Measurements from ENCODE around the gene DUSP9. TPM values are rescaled to one million over a fixed set of nuclear protein-coding genes. Genes with fewer than 3 reads are reported as not detected.

Gene DUSP9
- polyA plus RNA-seq, 4 donors: 53.6 to 63.9 (median 57.1) TPM

DNA sequence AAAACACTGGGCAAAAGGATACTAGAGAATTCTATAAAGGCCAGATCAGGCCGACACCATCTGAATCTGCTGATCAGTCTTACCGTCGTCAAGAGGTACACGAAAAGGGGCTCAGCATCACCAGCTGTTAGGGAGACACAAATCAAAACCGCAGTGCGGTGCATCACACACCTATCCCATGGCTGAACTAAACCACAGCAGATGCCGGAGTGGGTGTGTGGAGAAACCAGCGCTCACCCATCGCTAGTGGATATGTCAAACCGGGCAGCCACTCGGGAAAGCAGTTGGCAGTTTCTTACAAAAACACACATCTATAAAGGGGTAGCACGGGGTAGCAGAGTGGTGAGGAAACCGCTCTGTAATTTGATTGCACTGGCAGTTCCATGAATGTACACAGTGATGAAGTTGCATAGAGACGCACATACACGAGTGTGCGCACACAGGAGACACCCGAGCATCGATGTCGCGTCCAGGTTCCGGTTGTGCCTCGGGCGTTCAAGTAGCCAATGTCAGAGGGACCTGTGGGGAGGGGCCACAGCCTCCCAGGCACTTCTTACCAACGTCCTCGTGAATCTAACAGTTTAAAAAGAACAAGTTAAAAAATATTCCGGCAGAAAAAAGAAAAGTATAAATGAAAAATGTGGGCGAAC, 24.9 kb upstream of the DUSP9 start:
- no peak for DNase-seq (ENCODE audit: low read depth in 4 of 4, low spot score in 2 of 4)

DNA sequence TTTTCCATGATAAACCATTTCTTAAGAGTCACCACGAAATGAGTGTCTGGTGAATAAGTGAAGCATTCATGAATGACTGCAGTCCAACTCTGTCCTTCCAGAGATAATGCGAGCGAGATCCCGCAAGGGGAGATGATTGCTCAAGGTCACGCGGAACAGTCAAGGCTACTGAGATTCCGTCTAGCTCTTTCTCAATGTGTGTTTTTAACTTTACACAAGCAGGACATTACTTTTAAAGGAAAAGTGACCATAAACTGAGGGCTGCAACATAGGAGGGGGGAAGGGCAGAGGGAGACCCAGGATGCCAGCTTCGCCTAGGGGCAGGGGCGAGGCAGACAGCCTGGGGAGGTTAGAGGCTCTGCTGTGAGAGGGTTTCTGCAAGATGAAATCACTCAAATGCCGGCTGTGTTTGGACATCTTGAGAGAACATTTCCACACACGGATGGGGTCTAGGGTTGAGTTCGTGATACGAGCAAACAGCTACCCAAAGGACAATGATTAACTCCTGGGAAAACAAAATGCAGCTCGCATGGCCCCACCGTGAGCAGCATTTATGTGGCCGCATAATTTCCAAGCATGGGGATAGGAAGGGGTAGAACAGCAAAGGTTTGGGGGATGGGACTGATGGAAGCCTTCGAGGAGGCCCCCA, 24.2 kb upstream of the DUSP9 start:
- DNase-seq (ENCODE audit: low read depth in 4 of 4, low spot score in 2 of 4): no peak

DNA sequence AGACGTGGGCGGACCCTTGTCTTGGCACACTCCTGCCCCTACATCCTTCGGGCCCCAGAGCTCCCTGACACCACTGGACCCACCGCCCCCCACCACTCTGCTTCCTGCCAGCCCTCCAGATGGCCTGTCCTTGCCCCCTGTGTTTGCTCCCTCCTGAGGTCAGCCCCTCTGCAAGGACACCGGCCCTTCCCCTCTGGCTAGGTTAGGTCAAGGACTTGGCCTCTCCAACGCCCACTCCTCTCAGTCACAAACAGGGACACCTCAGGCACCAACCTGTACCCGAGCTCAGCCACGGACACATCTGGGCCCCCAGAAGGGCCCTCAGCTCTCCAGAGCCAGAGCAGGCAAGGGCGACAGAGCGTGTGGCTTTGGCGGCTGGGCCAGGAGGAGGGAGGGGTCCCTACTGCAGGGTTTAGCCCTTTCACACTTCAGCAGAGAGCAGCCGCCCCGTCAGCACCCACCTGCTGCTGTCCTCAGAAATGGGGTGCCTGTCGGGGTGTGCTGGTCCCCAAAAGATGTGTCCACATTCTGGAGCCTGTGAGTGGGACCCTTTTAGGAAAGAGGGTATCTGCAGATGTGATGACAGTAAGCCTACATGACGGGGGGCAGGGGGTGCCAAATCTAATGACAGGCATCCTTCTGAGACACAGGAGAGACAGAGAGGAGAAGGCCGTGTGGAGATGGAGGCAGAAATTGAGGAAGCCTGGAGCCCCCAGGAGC, 23.5 kb upstream of the DUSP9 start:
- DNase-seq (ENCODE audit: low read depth in 4 of 4, low spot score in 2 of 4): no peak

GRCh38 chrX:153624196-153625091, 22.6 kb upstream of the DUSP9 start:
- DNase-seq (ENCODE audit: low read depth in 4 of 4, low spot score in 2 of 4): no peak

DNA sequence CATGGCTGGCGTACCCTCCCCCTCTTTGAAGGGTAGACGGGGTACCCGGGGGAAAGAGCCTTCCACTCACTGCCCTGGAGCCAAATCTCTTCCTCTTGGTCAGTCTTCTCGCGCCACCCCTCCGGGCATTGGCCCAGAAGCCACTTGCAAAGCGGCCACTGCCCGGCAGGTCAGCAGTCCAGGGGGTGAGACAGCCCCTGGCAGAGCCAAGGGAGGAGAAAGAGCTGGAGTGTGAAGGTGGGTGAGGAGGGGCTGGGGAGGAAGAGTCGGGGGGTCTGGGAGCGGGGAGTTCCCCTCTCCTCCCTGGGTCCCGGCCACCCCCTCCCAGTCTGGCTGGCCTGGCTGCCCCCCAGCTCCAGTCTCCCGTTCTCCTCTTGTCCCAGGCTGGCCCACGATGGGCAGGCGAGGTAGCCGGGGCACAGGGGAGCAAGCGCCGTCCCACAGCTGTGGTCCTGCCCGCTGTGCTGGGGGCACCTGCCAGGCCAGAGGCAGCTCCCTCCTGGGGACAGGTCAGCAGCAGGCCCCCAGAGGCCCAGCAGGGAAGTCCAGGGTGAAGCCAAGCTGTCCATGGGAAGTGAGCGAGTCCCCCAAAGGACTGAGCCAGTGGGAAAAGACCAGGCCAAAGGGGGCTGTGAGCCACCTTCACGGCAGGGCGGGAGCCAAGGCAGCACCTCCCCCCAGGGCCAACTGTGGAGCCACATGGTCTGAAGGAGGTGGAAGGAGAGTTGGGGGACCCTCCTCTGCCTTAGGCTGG, 21.6 kb upstream of the DUSP9 start:
- no peak for DNase-seq (ENCODE audit: low read depth in 4 of 4, low spot score in 2 of 4)

DNA sequence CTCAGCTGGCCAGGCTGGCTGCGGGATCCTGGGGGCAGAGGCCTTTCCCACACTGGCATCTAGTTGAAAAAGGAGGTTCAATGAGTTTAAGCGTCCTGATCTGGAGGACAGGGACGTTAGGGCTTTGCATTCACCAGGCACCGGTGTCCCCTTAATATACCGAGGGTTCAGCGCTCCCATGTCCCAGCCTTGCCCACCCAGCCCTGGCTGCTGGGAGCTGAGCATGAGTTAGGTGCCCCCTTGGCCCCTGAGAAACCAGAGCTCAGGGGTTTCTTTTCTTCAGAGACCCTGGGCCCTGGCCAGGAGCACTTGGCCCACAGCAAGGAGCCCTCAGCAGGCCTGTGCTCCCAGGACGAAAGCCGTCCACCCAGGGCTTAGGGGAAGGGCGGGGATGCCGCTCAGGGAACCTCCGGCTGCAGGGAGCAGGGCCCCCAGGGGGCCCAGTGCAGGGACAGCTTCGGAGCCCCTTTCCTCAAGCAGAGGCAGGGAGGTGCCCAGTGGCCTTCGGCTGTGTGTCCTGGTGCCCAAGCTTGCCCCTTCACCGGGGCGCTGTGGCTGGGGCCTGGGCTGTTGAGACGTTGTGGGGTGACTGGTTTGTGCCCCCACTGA, 20.9 kb upstream of the DUSP9 start:
- no peak for DNase-seq (ENCODE audit: low read depth in 4 of 4, low spot score in 2 of 4)

GRCh38 chrX:153626863-153627674, 19.9 kb upstream of the DUSP9 start:
- no peak for DNase-seq (ENCODE audit: low read depth in 4 of 4, low spot score in 2 of 4)

GRCh38 chrX:153627675-153628111, 19.3 kb upstream of the DUSP9 start:
- no peak for DNase-seq (ENCODE audit: low read depth in 4 of 4, low spot score in 2 of 4)

DNA sequence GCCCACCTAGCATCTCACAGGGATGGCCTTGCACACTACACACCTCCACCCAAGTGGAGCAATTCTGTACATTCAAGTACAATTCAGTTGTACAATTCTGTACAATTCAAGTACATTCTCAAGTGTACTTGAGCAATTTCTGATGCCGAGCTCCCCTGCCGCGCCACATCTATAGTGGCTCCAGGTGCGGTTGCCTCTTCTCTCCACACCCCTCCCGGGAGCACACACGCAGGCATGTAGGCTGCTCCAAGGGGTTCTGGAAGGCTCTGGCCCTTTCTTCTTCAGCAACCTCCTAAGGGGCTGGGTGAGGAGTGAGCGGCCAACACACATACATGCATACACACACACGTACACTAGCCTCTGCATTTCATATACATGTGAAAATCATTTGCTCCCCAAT, 18.9 kb upstream of the DUSP9 start:
- no peak for DNase-seq (ENCODE audit: low read depth in 4 of 4, low spot score in 2 of 4)

GRCh38 chrX:153628665-153629064, 18.3 kb upstream of the DUSP9 start:
- DNase-seq (ENCODE audit: low read depth in 4 of 4, low spot score in 2 of 4): no peak

- no peak for DNase-seq (ENCODE audit: low read depth in 4 of 4, low spot score in 2 of 4)
Measured at GRCh38 chrX:153631346-153631745, 15.7 kb upstream of the DUSP9 start.

DNA sequence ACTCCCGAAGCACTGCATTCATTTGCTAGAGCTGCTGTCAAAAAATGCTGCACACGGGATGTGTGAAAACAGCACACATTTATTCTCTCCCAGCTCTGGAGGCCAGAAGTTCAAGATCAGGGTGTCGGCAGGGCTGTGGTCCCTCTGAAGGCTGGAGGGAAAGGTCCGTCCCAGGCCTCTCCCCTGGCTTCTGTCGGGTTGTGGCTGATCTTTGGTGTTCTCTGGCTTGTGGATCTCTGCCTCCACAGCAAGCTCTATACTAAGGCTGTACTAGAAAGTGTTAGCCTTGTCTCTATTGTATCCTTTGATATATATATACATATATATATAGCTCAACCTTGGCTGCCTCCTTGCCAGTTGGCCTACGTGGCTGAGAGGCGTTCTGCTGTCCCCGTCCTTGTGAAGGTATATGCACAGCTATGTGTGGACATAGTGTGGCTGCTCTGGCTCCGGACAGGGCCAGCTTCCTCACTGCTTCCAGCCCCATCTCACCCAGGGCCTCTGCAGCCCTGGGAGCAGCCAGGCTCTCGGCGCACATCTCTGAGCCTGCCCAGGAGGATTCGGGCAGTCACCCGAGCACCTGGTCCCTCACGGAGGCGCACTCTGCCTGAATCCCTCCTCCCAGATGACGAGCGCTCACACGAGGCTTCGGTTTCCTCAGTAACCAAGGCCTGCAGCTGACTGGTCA, 15.0 kb upstream of the DUSP9 start:
- no peak for DNase-seq (ENCODE audit: low read depth in 4 of 4, low spot score in 2 of 4)

DNA sequence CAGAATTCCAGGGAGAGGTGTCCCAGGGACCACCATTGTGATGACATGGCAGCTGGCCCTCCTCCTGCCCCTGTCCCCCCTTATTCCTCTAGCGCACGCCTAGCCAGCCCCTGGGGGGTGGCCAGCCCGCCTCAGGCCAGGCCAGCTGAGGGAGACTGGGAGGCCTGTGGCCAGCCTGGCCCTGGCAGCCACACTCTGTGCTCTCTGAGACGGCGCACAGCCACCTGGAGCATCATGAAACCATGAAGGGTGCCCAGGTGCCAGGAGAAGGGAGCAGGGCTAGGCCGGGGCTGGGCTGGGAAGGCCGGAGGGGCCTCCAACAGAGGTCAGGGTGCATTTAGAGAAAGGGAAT, 14.4 kb upstream of the DUSP9 start:
- DNase-seq (ENCODE audit: low read depth in 4 of 4, low spot score in 2 of 4): no peak

DNA sequence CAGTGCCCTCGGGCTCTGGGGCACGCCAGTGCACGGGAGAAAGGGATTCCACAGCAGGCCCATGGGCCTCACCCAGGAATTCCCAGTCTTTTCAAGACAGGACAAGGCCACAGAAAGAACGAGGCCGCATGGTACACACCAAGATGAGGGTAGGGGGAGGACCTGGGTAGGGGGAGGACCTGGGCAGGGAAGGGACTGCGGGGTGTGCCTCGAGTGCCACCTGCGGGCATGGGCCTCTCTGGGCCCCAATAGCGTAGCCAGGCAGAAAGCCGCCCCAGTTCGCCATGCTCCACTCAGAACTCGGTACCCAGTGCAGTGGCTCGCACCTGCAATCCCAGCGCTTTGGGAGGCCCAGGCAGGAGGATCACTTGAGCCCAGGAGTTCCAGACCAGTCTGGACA, 14.0 kb upstream of the DUSP9 start:
- no peak for DNase-seq (ENCODE audit: low read depth in 4 of 4, low spot score in 2 of 4)

GRCh38 chrX:153633607-153634180, 13.3 kb upstream of the DUSP9 start:
- no peak for DNase-seq (ENCODE audit: low read depth in 4 of 4, low spot score in 2 of 4)

- no peak for DNase-seq (ENCODE audit: low read depth in 4 of 4, low spot score in 2 of 4)
Measured at GRCh38 chrX:153634236-153634635, 12.8 kb upstream of the DUSP9 start.

DNA sequence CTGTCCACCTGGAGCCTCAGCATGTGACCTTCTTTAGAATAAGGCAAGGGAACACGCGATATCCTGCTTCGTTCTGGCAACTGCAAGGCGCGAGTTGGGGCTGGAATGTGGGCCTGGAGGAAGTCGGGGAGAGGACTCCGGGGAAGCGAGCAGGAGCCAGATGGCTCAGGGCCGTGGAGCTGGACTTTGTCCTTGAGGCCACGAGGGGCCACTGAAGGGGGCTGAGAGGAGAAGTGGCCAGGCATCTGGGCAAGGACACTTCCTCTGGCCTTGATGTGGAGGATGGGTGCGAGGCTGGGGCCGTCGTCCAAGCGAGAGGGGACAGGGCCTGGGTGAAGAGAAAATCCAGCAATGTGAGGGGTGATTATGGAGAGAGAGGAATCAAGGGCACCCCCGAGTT, 12.2 kb upstream of the DUSP9 start:
- DNase-seq (ENCODE audit: low read depth in 4 of 4, low spot score in 2 of 4): no peak

DNA sequence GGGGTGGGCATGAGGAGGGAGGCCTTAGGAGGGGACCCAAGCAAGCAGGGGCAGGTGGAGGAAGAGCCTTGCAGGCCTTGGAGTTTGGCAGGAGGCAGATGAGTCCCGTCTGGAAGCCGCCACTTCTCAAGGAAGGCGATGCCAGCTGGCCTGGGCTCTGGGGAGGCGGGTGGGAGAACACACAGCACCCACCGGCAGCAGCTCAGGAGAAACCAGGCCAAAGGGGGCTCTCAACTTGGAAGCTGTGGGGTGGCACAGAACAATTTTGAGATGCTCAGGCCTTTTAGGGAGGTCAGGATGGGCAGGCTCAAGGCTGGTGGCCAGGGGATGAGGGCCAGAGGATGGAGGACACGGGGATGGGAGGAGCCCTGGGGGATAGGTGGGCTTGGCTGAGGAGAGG, 11.6 kb upstream of the DUSP9 start:
- no peak for DNase-seq (ENCODE audit: low read depth in 4 of 4, low spot score in 2 of 4)

All from left renal cortex interstitium (tissue), 4 donors.